K562 (cell line): ENCODE measurements around the gene DNAAF8. TPM values are rescaled to one million over a fixed set of nuclear protein-coding genes. Genes with fewer than 3 reads are reported as not detected.

ENCODE experiments used
- BCL6 ChIP-seq: fragments of 250-450 bp; sonication (Bioruptor Pico); IDR thresholded peaks from 2 replicates; pipeline ENCODE4 v1.4.0; 2020
- CHD4 ChIP-seq: fragments of 200-600 bp; sonication (generic); IDR thresholded peaks from 3 replicates; pipeline ENCODE4 v1.6.1; 2012; ENCODE audit warnings: low read depth, mild to moderate bottlenecking, mixed read lengths, low read length, inconsistent platforms; ENCODE audit not compliant: insufficient read depth, insufficient replicate concordance, poor library complexity, severe bottlenecking
- ESRRB ChIP-seq: fragments of 250-450 bp; sonication (Bioruptor Pico); IDR thresholded peaks from 2 replicates; pipeline ENCODE4 v1.5.0; 2020; ENCODE audit warnings: mild to moderate bottlenecking, moderate library complexity, borderline replicate concordance
- EWSR1 ChIP-seq: fragments of 450-650 bp; IDR thresholded peaks from 2 replicates; pipeline ENCODE4 v1.6.1; 2018; ENCODE audit warnings: borderline replicate concordance, mild to moderate bottlenecking, low read depth, moderate library complexity; ENCODE audit not compliant: partially characterized antibody
- GMEB1 ChIP-seq: fragments of 250-450 bp; sonication (Bioruptor Pico); IDR thresholded peaks from 2 replicates; pipeline ENCODE4 v1.4.0; 2020; ENCODE audit warnings: mild to moderate bottlenecking
- HDAC2 ChIP-seq: fragments of 450-650 bp; IDR thresholded peaks from 2 replicates; pipeline ENCODE4 v1.6.1; 2016; ENCODE audit warnings: mild to moderate bottlenecking
- L3MBTL2 ChIP-seq: fragments of 450-650 bp; IDR thresholded peaks from 2 replicates; pipeline ENCODE4 v1.6.1; 2016; ENCODE audit warnings: mild to moderate bottlenecking, moderate library complexity
- MYC ChIP-seq, 2 experiments: fragments of 250-450 bp in 1 of 2; sonication (Bioruptor Pico) in 1 of 2; IDR thresholded peaks; 2 replicates each; pipeline versions ENCODE4 v1.5.1 to v1.6.1; 2012 to 2021; ENCODE audit warnings: low read depth in 2 of 2, borderline replicate concordance in 1 of 2, improper control_type of control experiment in 1 of 2, low read length in 1 of 2, mild to moderate bottlenecking in 1 of 2, moderate library complexity in 1 of 2
- NR2C2 ChIP-seq, 2 experiments: fragments of 200-800 bp in 1 of 2; sonication (Bioruptor generic) in 1 of 2; sonication (generic) in 1 of 2; formaldehyde crosslinking in 1 of 2; IDR thresholded peaks; 2 replicates each; pipeline versions ENCODE4 v1.6.1 to v1.8.0; 2016 to 2022; ENCODE audit warnings: mild to moderate bottlenecking in 1 of 2, missing compliant biosample characterization in 1 of 2, missing genetic modification characterization in 1 of 2, missing genetic modification reagents in 1 of 2
- NR4A1 ChIP-seq, 2 experiments: fragments of 250-450 bp in 1 of 2; fragments of 450-650 bp in 1 of 2; sonication (Bioruptor Pico) in 1 of 2; IDR thresholded peaks; 2 replicates each; pipeline versions ENCODE4 v1.4.0 to v1.6.1; 2016 to 2020; ENCODE audit warnings: mild to moderate bottlenecking in 2 of 2, missing compliant biosample characterization in 1 of 2, missing genetic modification characterization in 1 of 2, moderate library complexity in 1 of 2
- RAD21 ChIP-seq, 2 experiments: fragments of 250-450 bp in 1 of 2; fragments of 450-650 bp in 1 of 2; sonication (Bioruptor Pico) in 1 of 2; formaldehyde crosslinking in 1 of 2; IDR thresholded peaks in 1 of 2; conservative IDR thresholded peaks in 1 of 2; 2 replicates each; pipeline versions ENCODE4 v1.4.0 to v1.8.0; 2020 to 2022; ENCODE audit warnings: mild to moderate bottlenecking in 2 of 2, moderate library complexity in 1 of 2
- RBM14 ChIP-seq: fragments of 200-400 bp; formaldehyde crosslinking; IDR thresholded peaks from 2 replicates; pipeline ENCODE4 v1.6.1; 2018; ENCODE audit warnings: low read depth, mild to moderate bottlenecking, low read length, moderate library complexity, borderline replicate concordance; ENCODE audit not compliant: insufficient read depth
- ZNF143 ChIP-seq: sonication (generic); formaldehyde crosslinking; IDR thresholded peaks from 2 replicates; pipeline ENCODE4 v1.9.0; 2022; ENCODE audit warnings: mild to moderate bottlenecking, missing genetic modification reagents
- ZNF431 ChIP-seq: sonication (generic); formaldehyde crosslinking; IDR thresholded peaks from 2 replicates; pipeline ENCODE4 v1.8.0; 2022; ENCODE audit warnings: mild to moderate bottlenecking, missing genetic modification reagents
- ZNF449 ChIP-seq: fragments of 250-450 bp; sonication (Bioruptor Pico); IDR thresholded peaks from 2 replicates; pipeline ENCODE4 v1.8.0; 2022; ENCODE audit warnings: moderate library complexity, mild to moderate bottlenecking, inconsistent platforms
- ZNF586 ChIP-seq: fragments of 450-650 bp; formaldehyde crosslinking; conservative IDR thresholded peaks from 2 replicates; pipeline ENCODE4 v1.4.0; 2020; ENCODE audit warnings: mild to moderate bottlenecking, moderate library complexity
- ZNF696 ChIP-seq: fragments of 250-450 bp; sonication (Bioruptor Pico); conservative IDR thresholded peaks from 2 replicates; pipeline ENCODE4 v1.4.0; 2020; ENCODE audit warnings: mild to moderate bottlenecking, moderate library complexity
- ZNF75A ChIP-seq: fragments of 450-650 bp; formaldehyde crosslinking; IDR thresholded peaks from 2 replicates; pipeline ENCODE4 v1.4.0; 2020; ENCODE audit warnings: mild to moderate bottlenecking
- polyA plus RNA-seq, 8 experiments: library from polyadenylated mRNA; depleted of rRNA in 4 of 8; stranded (reverse) in 5 of 8; unstranded in 3 of 8; fragments of >200 nt; fragmentation: Nextera tagmentation in 2 of 8; fragmentation: Illumina TruSeq in 1 of 8; extraction: Ambion mirVana in 2 of 8; extraction: Trizol in 1 of 8; gene quantifications; 2 replicates each; pipeline versions ENCODE4 v1.2.1 to v1.2.3, GENCODE V29; 2011 to 2014; ENCODE audit warnings: inconsistent platforms in 1 of 8, missing spikeins in 1 of 8
- total RNA-seq, 7 experiments: library from RNA; depleted of rRNA in 6 of 7; stranded (reverse); fragments of >200 nt in 6 of 7; fragmentation: Illumina TruSeq in 2 of 7; extraction: Trizol in 2 of 7; gene quantifications; 2 replicates each; pipeline versions ENCODE4 v1.2.1 to v1.2.3, GENCODE V29; 2011 to 2021; ENCODE audit warnings: low replicate concordance in 1 of 7
- TF ChIP-seq, protein P1 (sequence below): fragments of 250-450 bp; sonication (Bioruptor Pico); IDR thresholded peaks from 2 replicates; pipeline ENCODE4 v1.5.0; 2020; ENCODE audit warnings: mild to moderate bottlenecking, borderline replicate concordance

The DNAAF8 gene
- total and polyA plus RNA-seq, 9 of the 15 experiments (the other 6 are each of a cell fraction or from before 2014, with no cell fraction given), result 0.04 to 0.12 (median 0.10) TPM; not detected in 6

DNA sequence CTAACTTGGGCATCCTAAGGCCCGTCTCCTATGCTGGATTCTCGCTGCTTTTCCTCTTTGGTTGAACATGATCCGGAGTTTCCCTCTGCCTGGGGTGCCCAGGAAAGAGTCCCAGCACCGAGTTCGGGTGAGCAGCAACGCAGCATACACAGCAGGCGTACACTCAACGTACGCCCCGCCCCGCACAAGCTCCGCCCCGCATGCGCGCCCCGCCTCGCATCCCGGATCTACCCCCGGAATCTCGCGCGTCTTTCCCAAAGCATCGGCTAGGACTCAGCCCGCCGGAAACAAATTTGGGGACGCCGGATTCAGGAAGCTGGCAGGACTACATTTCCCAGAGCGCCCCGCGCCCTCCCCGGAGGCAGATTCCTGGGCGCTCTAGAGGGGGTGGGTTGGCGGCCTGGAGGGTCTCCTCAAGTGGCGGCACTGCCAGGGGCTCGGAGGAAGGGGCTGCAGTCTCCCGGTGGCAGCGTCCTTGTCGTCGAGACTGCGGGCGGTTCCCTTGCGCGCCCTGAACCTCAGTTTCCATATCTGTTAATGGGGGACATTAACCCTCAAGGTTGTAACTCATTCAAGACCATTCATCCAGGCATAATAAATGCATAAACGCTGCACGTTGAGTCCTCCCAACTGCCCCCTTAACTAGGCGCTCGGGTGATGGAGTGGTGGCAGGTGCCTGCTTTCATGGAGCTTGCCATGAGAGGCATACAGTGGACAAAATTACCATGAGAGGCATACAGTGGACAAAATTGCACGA is 34.4 kb downstream of the DNAAF8 start (continued):
- TF ChIP-seq GMEB1 (CRISPR knock-in tag), result peak; percentile 31; the same call in 1 of the 2 replicates
- TF ChIP-seq ZNF431, result 0 out of 2 replicates have a peak, but pooled peaks have one; percentile 35
- no peak for TF ChIP-seq ESRRB (CRISPR knock-in tag)
- no peak for TF ChIP-seq ZNF696
- no peak for TF ChIP-seq ZNF449 (CRISPR knock-in tag)
- peak; percentile 33 for TF ChIP-seq L3MBTL2
- no peak for TF ChIP-seq RAD21 (CRISPR knock-in tag; conservative IDR thresholded peaks at IDR 0.05 in 1 of 2, IDR thresholded peaks at IDR 0.05 in 1 of 2)
- no peak for TF ChIP-seq NR2C2 (CRISPR knock-in tag; IDR thresholded peaks at IDR 0.05)
- TF ChIP-seq NR2C2 (tag; IDR thresholded peaks at IDR 0.05), result peak; percentile 95
- no peak for TF ChIP-seq NR4A1 (CRISPR knock-in tag; IDR thresholded peaks at IDR 0.05)
- peak; percentile 40; the same call in 1 of the 2 replicates for TF ChIP-seq NR4A1 (tag; IDR thresholded peaks at IDR 0.05)
- TF ChIP-seq ZNF586 (CRISPR knock-in tag), result no peak
- TF ChIP-seq MYC (IDR thresholded peaks at IDR 0.05; ENCODE audit: low read depth, low read length), result peak; percentile 55; the same call in 1 of the 2 replicates
- TF ChIP-seq MYC (CRISPR knock-in tag; IDR thresholded peaks at IDR 0.05; ENCODE audit: borderline replicate concordance, low read depth), result no peak
- peak; percentile 95 for TF ChIP-seq CHD4
- TF ChIP-seq RBM14, result no peak
- TF ChIP-seq HDAC2, result peak; percentile 88; the same call in 1 of the 2 replicates
- TF ChIP-seq, protein P1, sequence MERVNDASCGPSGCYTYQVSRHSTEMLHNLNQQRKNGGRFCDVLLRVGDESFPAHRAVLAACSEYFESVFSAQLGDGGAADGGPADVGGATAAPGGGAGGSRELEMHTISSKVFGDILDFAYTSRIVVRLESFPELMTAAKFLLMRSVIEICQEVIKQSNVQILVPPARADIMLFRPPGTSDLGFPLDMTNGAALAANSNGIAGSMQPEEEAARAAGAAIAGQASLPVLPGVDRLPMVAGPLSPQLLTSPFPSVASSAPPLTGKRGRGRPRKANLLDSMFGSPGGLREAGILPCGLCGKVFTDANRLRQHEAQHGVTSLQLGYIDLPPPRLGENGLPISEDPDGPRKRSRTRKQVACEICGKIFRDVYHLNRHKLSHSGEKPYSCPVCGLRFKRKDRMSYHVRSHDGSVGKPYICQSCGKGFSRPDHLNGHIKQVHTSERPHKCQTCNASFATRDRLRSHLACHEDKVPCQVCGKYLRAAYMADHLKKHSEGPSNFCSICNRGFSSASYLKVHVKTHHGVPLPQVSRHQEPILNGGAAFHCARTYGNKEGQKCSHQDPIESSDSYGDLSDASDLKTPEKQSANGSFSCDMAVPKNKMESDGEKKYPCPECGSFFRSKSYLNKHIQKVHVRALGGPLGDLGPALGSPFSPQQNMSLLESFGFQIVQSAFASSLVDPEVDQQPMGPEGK (CRISPR knock-in tag), result no peak
- TF ChIP-seq ZNF75A (CRISPR knock-in tag), result no peak
- TF ChIP-seq ZNF143 (CRISPR knock-in tag), result peak; percentile 93
- no peak for TF ChIP-seq EWSR1
- no peak for TF ChIP-seq BCL6 (CRISPR knock-in tag)
